ENCODE measurements around the gene ZBTB7B.
"Not testable (repeated sequence)": the region's sequence is repeated elsewhere in the genome, so short reads cannot be mapped to it uniquely, and the experiment has no call there.

ZBTB7B gene

DNA sequence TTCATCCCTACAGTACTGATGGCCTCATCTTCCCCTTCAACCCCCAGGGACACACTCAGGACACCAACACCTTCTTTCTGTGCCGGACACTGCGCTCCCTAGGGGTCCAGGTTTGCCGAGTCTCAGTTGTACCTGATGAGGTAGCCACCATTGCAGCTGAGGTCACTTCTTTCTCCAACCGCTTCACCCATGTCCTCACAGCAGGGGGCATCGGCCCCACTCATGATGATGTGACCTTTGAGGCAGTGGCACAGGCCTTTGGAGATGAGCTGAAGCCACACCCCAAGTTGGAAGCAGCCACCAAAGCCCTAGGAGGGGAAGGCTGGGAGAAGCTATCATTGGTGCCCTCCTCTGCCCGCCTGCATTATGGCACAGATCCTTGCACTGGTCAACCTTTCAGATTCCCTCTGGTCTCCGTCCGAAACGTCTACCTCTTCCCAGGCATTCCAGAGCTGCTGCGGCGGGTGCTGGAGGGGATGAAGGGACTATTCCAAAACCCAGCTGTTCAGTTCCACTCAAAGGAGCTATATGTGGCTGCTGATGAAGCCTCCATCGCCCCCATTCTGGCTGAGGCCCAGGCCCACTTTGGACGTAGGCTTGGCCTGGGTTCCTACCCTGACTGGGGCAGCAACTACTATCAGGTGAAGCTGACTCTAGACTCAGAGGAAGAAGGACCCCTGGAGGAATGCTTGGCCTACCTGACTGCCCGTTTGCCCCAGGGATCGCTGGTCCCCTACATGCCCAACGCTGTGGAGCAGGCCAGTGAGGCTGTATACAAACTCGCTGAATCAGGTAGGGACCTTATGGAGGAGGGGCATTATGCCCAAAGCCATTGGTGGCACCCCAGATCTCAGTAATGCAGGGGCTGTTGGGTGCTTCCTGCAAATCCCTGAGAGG is 14.3 kb upstream of the ZBTB7B start:
- Histone ChIP-seq H3K4me1 (ENCODE audit: control insufficient read depth in 1 of 2, insufficient read depth in 2 of 2, low read length in 2 of 2) (peaks cover 27 to 30% of the 10 kb centered on the region in 2 donors), H3K9me3 (ENCODE audit: control insufficient read depth in 1 of 2, low read length in 2 of 2) (no peaks in the 10 kb centered on the region), H3K4me3 (ENCODE audit: low read depth in 1 of 2, low read length in 2 of 2) (no peak overlapping the region), H3K36me3 (ENCODE audit: control insufficient read depth in 1 of 2, insufficient read depth in 2 of 2, low read length in 2 of 2) (peaks cover 13 to 37% of the 10 kb centered on the region in 2 donors), H3K27ac (ENCODE audit: low read depth, low read length) (no peak overlapping the region), H3K27me3 (ENCODE audit: control insufficient read depth in 1 of 2, insufficient read depth in 2 of 2, low read length in 2 of 2) (no peaks in the 10 kb centered on the region), H3K9ac (ENCODE audit: low read depth in 1 of 2, low read length in 2 of 2) (no peak overlapping the region)

GRCh38 chr1:154989195-154989860 is 13.3 kb upstream of the ZBTB7B start:
- H3K4me3 ChIP-seq (ENCODE audit: low read depth in 1 of 2, low read length in 2 of 2), result peak overlapping the region in 1 of 2 donors; percentile 38
- no peaks in the 10 kb centered on the region for H3K27me3 ChIP-seq (ENCODE audit: control insufficient read depth in 1 of 2, insufficient read depth in 2 of 2, low read length in 2 of 2)
- H3K9ac ChIP-seq (ENCODE audit: low read depth in 1 of 2, low read length in 2 of 2), result no peak overlapping the region
- H3K4me1 ChIP-seq (ENCODE audit: control insufficient read depth in 1 of 2, insufficient read depth in 2 of 2, low read length in 2 of 2), result peaks cover 20 to 23% of the 10 kb centered on the region in 2 donors
- no peaks in the 10 kb centered on the region for H3K9me3 ChIP-seq (ENCODE audit: control insufficient read depth in 1 of 2, low read length in 2 of 2)
- no peak overlapping the region for H3K27ac ChIP-seq (ENCODE audit: low read depth, low read length)
- H3K36me3 ChIP-seq (ENCODE audit: control insufficient read depth in 1 of 2, insufficient read depth in 2 of 2, low read length in 2 of 2), result peaks cover 13 to 37% of the 10 kb centered on the region in 2 donors

- Histone ChIP-seq H3K36me3 (ENCODE audit: control insufficient read depth in 1 of 2, insufficient read depth in 2 of 2, low read length in 2 of 2) (peaks cover 13 to 37% of the 10 kb centered on the region in 2 donors), H3K27ac (ENCODE audit: low read depth, low read length) (no peak overlapping the region), H3K9ac (ENCODE audit: low read depth in 1 of 2, low read length in 2 of 2) (no peak overlapping the region), H3K4me3 (ENCODE audit: low read depth in 1 of 2, low read length in 2 of 2) (no peak overlapping the region), H3K4me1 (ENCODE audit: control insufficient read depth in 1 of 2, insufficient read depth in 2 of 2, low read length in 2 of 2) (peaks cover 20 to 29% of the 10 kb centered on the region in 2 donors), H3K27me3 (ENCODE audit: control insufficient read depth in 1 of 2, insufficient read depth in 2 of 2, low read length in 2 of 2) (no peaks in the 10 kb centered on the region), H3K9me3 (ENCODE audit: control insufficient read depth in 1 of 2, low read length in 2 of 2) (no peaks in the 10 kb centered on the region)
These were observed 12.3 kb upstream of the ZBTB7B start for GRCh38 chr1:154990276-154990675.

GRCh38 chr1:154992721-154993571 is 9.7 kb upstream of the ZBTB7B start:
- Histone ChIP-seq H3K9ac (ENCODE audit: low read depth in 1 of 2, low read length in 2 of 2) (no peak overlapping the region), H3K9me3 (ENCODE audit: control insufficient read depth in 1 of 2, low read length in 2 of 2) (no peaks in the 10 kb centered on the region), H3K36me3 (ENCODE audit: control insufficient read depth in 1 of 2, insufficient read depth in 2 of 2, low read length in 2 of 2) (peaks cover 13 to 28% of the 10 kb centered on the region in 2 donors), H3K27me3 (ENCODE audit: control insufficient read depth in 1 of 2, insufficient read depth in 2 of 2, low read length in 2 of 2) (no peaks in the 10 kb centered on the region), H3K4me1 (ENCODE audit: control insufficient read depth in 1 of 2, insufficient read depth in 2 of 2, low read length in 2 of 2) (peaks cover 27 to 38% of the 10 kb centered on the region in 2 donors), H3K4me3 (ENCODE audit: low read depth in 1 of 2, low read length in 2 of 2) (no peak overlapping the region), H3K27ac (ENCODE audit: low read depth, low read length) (no peak overlapping the region)

DNA sequence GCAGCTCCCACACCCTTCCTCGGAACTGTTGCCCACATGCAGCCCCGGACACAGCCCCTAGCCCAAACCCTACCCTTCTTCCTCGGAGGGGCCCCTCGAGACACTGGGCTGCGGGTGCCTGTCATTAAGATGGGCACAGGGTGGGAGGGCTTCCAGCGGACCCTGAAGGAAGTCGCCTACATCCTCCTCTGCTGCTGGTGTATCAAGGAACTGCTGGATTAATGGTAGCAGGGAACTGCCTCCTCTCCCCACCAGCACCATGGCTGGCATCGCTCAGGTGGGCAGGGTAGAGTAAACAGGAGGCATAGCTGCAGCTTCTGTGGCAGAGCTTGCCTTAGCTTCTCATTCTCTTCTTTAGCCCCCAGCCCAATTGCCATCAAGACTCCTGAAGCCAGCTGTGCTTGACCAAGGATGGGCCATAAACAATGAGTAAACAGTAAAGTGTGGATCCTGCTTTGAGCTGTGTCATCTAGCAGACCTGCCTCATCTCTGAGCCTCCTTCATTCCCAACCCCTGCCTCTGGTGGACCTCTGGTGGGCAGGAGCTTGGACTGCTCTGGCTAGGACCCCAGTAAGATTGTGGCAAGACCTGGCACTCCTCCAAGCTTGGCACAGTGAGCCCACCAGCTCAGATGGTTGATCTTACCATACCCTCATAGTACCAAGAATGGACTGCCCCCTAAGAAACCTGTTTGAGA is 8.9 kb upstream of the ZBTB7B start, which contains the start of gene LENEP:
Gene LENEP, plus strand, starts transcription at position 15 of the 697 bp plus-strand sequence. Its CDS starts 22 bp downstream, at position 37.
- Histone ChIP-seq H3K27ac (ENCODE audit: low read depth, low read length) (no peak within 1 kb of the TSS), H3K9ac (ENCODE audit: low read depth in 1 of 2, low read length in 2 of 2) (no peak within 1 kb of the TSS), H3K4me1 (ENCODE audit: control insufficient read depth in 1 of 2, insufficient read depth in 2 of 2, low read length in 2 of 2) (peaks cover 20 to 34% of the 10 kb centered on the region in 2 donors), H3K4me3 (ENCODE audit: low read depth in 1 of 2, low read length in 2 of 2) (no peak within 1 kb of the TSS), H3K36me3 (ENCODE audit: control insufficient read depth in 1 of 2, insufficient read depth in 2 of 2, low read length in 2 of 2) (peaks cover 7 to 20% of the 10 kb centered on the region in 2 donors), H3K27me3 (ENCODE audit: control insufficient read depth in 1 of 2, insufficient read depth in 2 of 2, low read length in 2 of 2) (no peaks in the 10 kb centered on the region), H3K9me3 (ENCODE audit: control insufficient read depth in 1 of 2, low read length in 2 of 2) (no peaks in the 10 kb centered on the region)

GRCh38 chr1:154994269-154994587 is 8.4 kb upstream of the ZBTB7B start:
- Histone ChIP-seq H3K4me3 (ENCODE audit: low read depth in 1 of 2, low read length in 2 of 2) (no peak overlapping the region), H3K9me3 (ENCODE audit: control insufficient read depth in 1 of 2, low read length in 2 of 2) (no peaks in the 10 kb centered on the region), H3K27me3 (ENCODE audit: control insufficient read depth in 1 of 2, insufficient read depth in 2 of 2, low read length in 2 of 2) (no peaks in the 10 kb centered on the region), H3K4me1 (ENCODE audit: control insufficient read depth in 1 of 2, insufficient read depth in 2 of 2, low read length in 2 of 2) (peaks cover 20 to 34% of the 10 kb centered on the region in 2 donors), H3K9ac (ENCODE audit: low read depth in 1 of 2, low read length in 2 of 2) (no peak overlapping the region), H3K27ac (ENCODE audit: low read depth, low read length) (no peak overlapping the region), H3K36me3 (ENCODE audit: control insufficient read depth in 1 of 2, insufficient read depth in 2 of 2, low read length in 2 of 2) (peaks cover 4 to 15% of the 10 kb centered on the region in 2 donors)

DNA sequence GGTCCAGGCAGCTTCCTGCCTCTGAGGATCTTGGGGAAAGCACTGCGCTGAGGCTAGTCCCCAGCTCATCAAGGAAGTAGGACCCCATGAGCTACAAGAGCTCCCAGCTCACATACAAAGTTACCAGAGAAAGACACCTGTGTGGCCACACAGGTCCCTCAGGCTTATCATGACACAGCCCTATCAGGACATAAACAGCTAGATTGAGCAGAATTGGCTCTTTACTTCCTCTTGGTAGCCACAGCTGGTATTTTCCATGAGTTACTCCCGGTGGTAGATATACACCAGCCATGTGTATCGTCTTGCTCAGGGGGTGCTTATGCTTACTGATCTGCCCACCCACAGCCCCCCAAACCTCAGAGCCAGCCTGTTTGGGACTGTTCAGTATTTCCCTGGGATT is 8.0 kb upstream of the ZBTB7B start:
- H3K4me1 ChIP-seq (ENCODE audit: control insufficient read depth in 1 of 2, insufficient read depth in 2 of 2, low read length in 2 of 2), result peaks cover 18 to 31% of the 10 kb centered on the region in 2 donors
- no peak overlapping the region for H3K9ac ChIP-seq (ENCODE audit: low read depth in 1 of 2, low read length in 2 of 2)
- H3K27me3 ChIP-seq (ENCODE audit: control insufficient read depth in 1 of 2, insufficient read depth in 2 of 2, low read length in 2 of 2), result no peaks in the 10 kb centered on the region
- no peaks in the 10 kb centered on the region for H3K9me3 ChIP-seq (ENCODE audit: control insufficient read depth in 1 of 2, low read length in 2 of 2)
- H3K27ac ChIP-seq (ENCODE audit: low read depth, low read length), result no peak overlapping the region
- H3K36me3 ChIP-seq (ENCODE audit: control insufficient read depth in 1 of 2, insufficient read depth in 2 of 2, low read length in 2 of 2), result peaks cover 4 to 12% of the 10 kb centered on the region in 2 donors
- H3K4me3 ChIP-seq (ENCODE audit: low read depth in 1 of 2, low read length in 2 of 2), result no peak overlapping the region

- H3K9ac ChIP-seq (ENCODE audit: low read depth in 1 of 2, low read length in 2 of 2); H3K36me3 ChIP-seq (ENCODE audit: control insufficient read depth in 1 of 2, insufficient read depth in 2 of 2, low read length in 2 of 2); H3K9me3 ChIP-seq (ENCODE audit: control insufficient read depth in 1 of 2, low read length in 2 of 2); H3K4me3 ChIP-seq (ENCODE audit: low read depth in 1 of 2, low read length in 2 of 2); H3K27ac ChIP-seq (ENCODE audit: low read depth, low read length); H3K27me3 ChIP-seq (ENCODE audit: control insufficient read depth in 1 of 2, insufficient read depth in 2 of 2, low read length in 2 of 2): not testable (repeated sequence)
- peaks cover 22 to 34% of the 10 kb centered on the region in 2 donors for H3K4me1 ChIP-seq (ENCODE audit: control insufficient read depth in 1 of 2, insufficient read depth in 2 of 2, low read length in 2 of 2)
These were observed 7.2 kb upstream of the ZBTB7B start for GRCh38 chr1:154995301-154995983.

All from duodenal mucosa (tissue), 2 donors.